DMS153 treated with DMSO at 0.1 percent for 48 hours (cell line): ENCODE results near the gene ZDHHC18.
"Not testable (repeated sequence)": the region's sequence is repeated elsewhere in the genome, so short reads cannot be mapped to it uniquely, and the experiment has no call there.

ENCODE experiments used
- DNase-seq: peaks from one replicate; lab custom pipeline; 2025; ENCODE audit not compliant: unreplicated experiment; lab: John Stamatoyannopoulos, UW

The ZDHHC18 gene

GRCh38 chr1:26832249-26832960, 5.9 kb downstream of the ZDHHC18 start:
- no peak for DNase-seq

GRCh38 chr1:26833432-26834405, 7.2 kb downstream of the ZDHHC18 start:
- no peak for DNase-seq

GRCh38 chr1:26837665-26838064, 11.2 kb downstream of the ZDHHC18 start:
- not testable (repeated sequence) for DNase-seq

- DNase-seq, result no peak
These were observed 12.2 kb downstream of the ZDHHC18 start for GRCh38 chr1:26838474-26839338.

- DNase-seq, result no peak
These were observed 12.8 kb downstream of the ZDHHC18 start for GRCh38 chr1:26839339-26839722.

GRCh38 chr1:26839779-26840178, 13.3 kb downstream of the ZDHHC18 start:
- DNase-seq, result no peak

GRCh38 chr1:26844424-26845196, 18.1 kb downstream of the ZDHHC18 start:
- DNase-seq, result no peak

- not testable (repeated sequence) for DNase-seq
These were observed 21.3 kb downstream of the ZDHHC18 start for GRCh38 chr1:26847826-26848225.

- DNase-seq, result no peak
These were observed 22.0 kb downstream of the ZDHHC18 start for GRCh38 chr1:26848499-26848898.

GRCh38 chr1:26848941-26849774, 22.7 kb downstream of the ZDHHC18 start:
- no peak for DNase-seq

GRCh38 chr1:26851106-26851684, 24.7 kb downstream of the ZDHHC18 start:
- no peak for DNase-seq

GRCh38 chr1:26852701-26853100, 26.2 kb downstream of the ZDHHC18 start:
- no peak for DNase-seq

GRCh38 chr1:26853156-26853555, 26.7 kb downstream of the ZDHHC18 start:
- peak; percentile 92 for DNase-seq

- no peak for DNase-seq
These were observed 27.1 kb downstream of the ZDHHC18 start for GRCh38 chr1:26853600-26853999.

- DNase-seq, result no peak
These were observed 28.4 kb downstream of the ZDHHC18 start for GRCh38 chr1:26854906-26855305.

GRCh38 chr1:26855636-26856035, 29.1 kb downstream of the ZDHHC18 start:
- no peak for DNase-seq

- no peak for DNase-seq
These were observed 29.7 kb downstream of the ZDHHC18 start for GRCh38 chr1:26856181-26856580.

- no peak for DNase-seq
These were observed 30.3 kb downstream of the ZDHHC18 start for GRCh38 chr1:26856604-26857469.
